K562 (cell line): ENCODE measurements around the gene PLCL1. TPM values are rescaled to one million over a fixed set of nuclear protein-coding genes. Genes with fewer than 3 reads are reported as not detected.

Experiments used
- ATAC-seq: fragments of 200-7000 bp; cut with Tn5 transposase; 3 replicates; pipeline ENCODE4 v1.9.1; 2020; ENCODE audit warnings: moderate library complexity
- BruUV-seq: library from RNA; stranded (reverse); fragments of 400-500 nt; replicated peaks from 2 replicates; lab custom pipeline; 2021; lab: Mats Ljungman, UMichigan
- CTCF ChIA-PET: fragments of 300-600 bp; formaldehyde crosslinking; extraction: SDS; loops from one replicate; lab custom pipeline; 2021; ENCODE audit warnings: low intra/inter-chr PET ratio; lab: Yijun Ruan, JAX
- POLR2A ChIA-PET: fragments of 300-600, 350-650 bp; sonication (Branson Sonifier 250); formaldehyde crosslinking; extraction: SDS; loops from one replicate; lab custom pipeline; 2021; ENCODE audit warnings: antibody characterized with exemption, inconsistent platforms; lab: Yijun Ruan, JAX
- DNase-seq, 4 experiments: peaks; one replicate each; pipeline versions ENCODE4 v3.0.0 to v3.0.0-alpha.2; 2011 to 2018; ENCODE audit warnings: low spot score in 3 of 4, mixed read lengths in 3 of 4; ENCODE audit errors: extremely low read depth in 1 of 4
- FAIRE-seq: peaks from 2 replicates; lab custom pipeline; 2011; peaks lifted over from hg19 to GRCh38; lab: Jason Lieb, UNC
- H2AFZ ChIP-seq: 2 replicates; pipeline ENCODE4 v1.6.0; 2011; ENCODE audit warnings: low read depth, low read length, control low read depth, inconsistent platforms
- H3K27ac ChIP-seq: fragments of 200-600 bp; 3 replicates; pipeline ENCODE4 v1.8.0; 2011; ENCODE audit warnings: low read depth, mild to moderate bottlenecking, control low read depth, inconsistent platforms, low read length, moderate library complexity, mixed read lengths; ENCODE audit errors: extremely low read depth
- H3K27me3 ChIP-seq, 2 experiments: fragments of 300-600 bp in 1 of 2; 2 replicates in 1 of 2; 3 replicates in 1 of 2; pipeline versions ENCODE4 v1.6.0 to v1.8.0; 2011; ENCODE audit warnings: inconsistent platforms in 2 of 2, low read length in 2 of 2, mild to moderate bottlenecking in 1 of 2, mixed read lengths in 1 of 2, moderate library complexity in 1 of 2; ENCODE audit not compliant: control insufficient read depth in 2 of 2, insufficient read depth in 2 of 2
- H3K36me3 ChIP-seq: fragments of 300-600 bp; 3 replicates; pipeline ENCODE4 v1.8.0; 2011; ENCODE audit warnings: mild to moderate bottlenecking, low read length, inconsistent platforms; ENCODE audit not compliant: control insufficient read depth, insufficient read depth
- H3K4me1 ChIP-seq, 2 experiments: fragments of 200-600 bp in 1 of 2; replicated peaks in 1 of 2; 2 replicates in 1 of 2; 3 replicates in 1 of 2; pipeline versions ENCODE4 v1.5.1 to v1.8.0; 2011; ENCODE audit warnings: inconsistent platforms in 2 of 2, low read length in 2 of 2, mild to moderate bottlenecking in 1 of 2, mixed read lengths in 1 of 2, moderate library complexity in 1 of 2; ENCODE audit not compliant: control insufficient read depth in 2 of 2, insufficient read depth in 2 of 2
- H3K4me2 ChIP-seq: 2 replicates; pipeline ENCODE4 v1.6.1; 2011; ENCODE audit warnings: low read length, control low read depth, inconsistent platforms, mixed read lengths; ENCODE audit not compliant: insufficient read depth
- H3K4me3 ChIP-seq: fragments of 200-600 bp; sonication (generic), shearing (Covaris generic); 2 replicates; pipeline ENCODE4 v1.5.1; 2016; ENCODE audit warnings: control low read depth, inconsistent platforms
- H3K79me2 ChIP-seq: fragments of 200-600 bp; 3 replicates; pipeline ENCODE4 v1.8.0; 2011; ENCODE audit warnings: low read length, inconsistent platforms; ENCODE audit not compliant: control insufficient read depth, insufficient read depth
- H3K9ac ChIP-seq, 2 experiments: 2 replicates each; pipeline versions ENCODE4 v1.6.0 to v1.6.1; 2011; ENCODE audit warnings: low read depth in 2 of 2, low read length in 2 of 2, control low read depth in 1 of 2, inconsistent platforms in 1 of 2, mild to moderate bottlenecking in 1 of 2, mixed read lengths in 1 of 2; ENCODE audit not compliant: insufficient read depth in 1 of 2
- H3K9me1 ChIP-seq: one replicate; pipeline ENCODE4 v1.6.0; 2011; ENCODE audit warnings: inconsistent platforms, mild to moderate bottlenecking, low read length, moderate library complexity; ENCODE audit not compliant: control insufficient read depth, insufficient read depth
- H3K9me3 ChIP-seq: replicated peaks from 2 replicates; pipeline ENCODE4 v1.5.1; 2011; ENCODE audit warnings: low read depth, low read length, inconsistent platforms; ENCODE audit not compliant: control insufficient read depth, insufficient read depth
- H4K20me1 ChIP-seq: replicated peaks from 2 replicates; pipeline ENCODE4 v1.6.1; 2011; ENCODE audit warnings: low read length, inconsistent platforms, mixed read lengths; ENCODE audit not compliant: control insufficient read depth, insufficient read depth
- FOSL1 ChIP-seq: fragments of 200-800 bp; sonication (Bioruptor generic); conservative IDR thresholded peaks from 2 replicates; pipeline ENCODE4 v1.6.1; 2016; ENCODE audit warnings: missing genetic modification characterization, missing compliant biosample characterization
- L3MBTL2 ChIP-seq: fragments of 450-650 bp; IDR thresholded peaks from 2 replicates; pipeline ENCODE4 v1.6.1; 2016; ENCODE audit warnings: mild to moderate bottlenecking, moderate library complexity
- RBM17 ChIP-seq: fragments of 200-400 bp; formaldehyde crosslinking; IDR thresholded peaks from 2 replicates; pipeline ENCODE4 v1.6.1; 2017; ENCODE audit warnings: low read depth, mild to moderate bottlenecking, low read length, borderline replicate concordance
- WGBS: fragments of 100-300 bp; shearing (Covaris generic); methylation state at CpG from one replicate; pipeline ENCODE4 v1.1.6; 2016; ENCODE audit warnings: low coverage, mixed read lengths; ENCODE audit not compliant: insufficient coverage; ENCODE audit errors: missing lambda C conversion rate; 5-methylcytosine and 5-hydroxymethylcytosine counted together
- in situ Hi-C: fragments of 300-500 bp; cut with MboI; formaldehyde crosslinking; loops from 4 replicates; pipeline ENCODE4 v1.15.0; 2018; ENCODE audit warnings: inconsistent platforms, mixed read lengths
- intact Hi-C: fragments of 100-400 bp; cut with micrococcal nuclease; formaldehyde crosslinking; loops from 2 replicates; pipeline ENCODE4 v1.14.2; 2022
- polyA plus RNA-seq, 8 experiments: library from polyadenylated mRNA; depleted of rRNA in 4 of 8; stranded (reverse) in 5 of 8; unstranded in 3 of 8; fragments of >200 nt; fragmentation: Nextera tagmentation in 2 of 8; fragmentation: Illumina TruSeq in 1 of 8; extraction: Ambion mirVana in 2 of 8; extraction: Trizol in 1 of 8; gene quantifications; 2 replicates each; pipeline versions ENCODE4 v1.2.1 to v1.2.3, GENCODE V29; 2011 to 2014; ENCODE audit warnings: inconsistent platforms in 1 of 8, missing spikeins in 1 of 8
- total RNA-seq, 7 experiments: library from RNA; depleted of rRNA in 6 of 7; stranded (reverse); fragments of >200 nt in 6 of 7; fragmentation: Illumina TruSeq in 2 of 7; extraction: Trizol in 2 of 7; gene quantifications; 2 replicates each; pipeline versions ENCODE4 v1.2.1 to v1.2.3, GENCODE V29; 2011 to 2021; ENCODE audit warnings: low replicate concordance in 1 of 7
- TF ChIP-seq, protein P1 (sequence below), 3 experiments: fragments of 200-800 bp in 1 of 3; sonication (Bioruptor generic) in 1 of 3; sonication (generic) in 1 of 3; formaldehyde crosslinking in 1 of 3; IDR thresholded peaks; 2 replicates each; pipeline versions ENCODE4 v1.6.1 to v1.8.0; 2016 to 2022; ENCODE audit warnings: mild to moderate bottlenecking in 2 of 3, missing compliant biosample characterization in 2 of 3, missing genetic modification characterization in 2 of 3, missing genetic modification reagents in 1 of 3
- TF ChIP-seq, protein P2 (sequence below): sonication (generic); IDR thresholded peaks from 2 replicates; pipeline ENCODE4 v1.6.1; 2016

The PLCL1 gene
- total and polyA plus RNA-seq, 9 of the 15 experiments (the other 6 are each of a cell fraction or from before 2014, with no cell fraction given): 2.0 to 17.7 (median 8.6) TPM

DNA sequence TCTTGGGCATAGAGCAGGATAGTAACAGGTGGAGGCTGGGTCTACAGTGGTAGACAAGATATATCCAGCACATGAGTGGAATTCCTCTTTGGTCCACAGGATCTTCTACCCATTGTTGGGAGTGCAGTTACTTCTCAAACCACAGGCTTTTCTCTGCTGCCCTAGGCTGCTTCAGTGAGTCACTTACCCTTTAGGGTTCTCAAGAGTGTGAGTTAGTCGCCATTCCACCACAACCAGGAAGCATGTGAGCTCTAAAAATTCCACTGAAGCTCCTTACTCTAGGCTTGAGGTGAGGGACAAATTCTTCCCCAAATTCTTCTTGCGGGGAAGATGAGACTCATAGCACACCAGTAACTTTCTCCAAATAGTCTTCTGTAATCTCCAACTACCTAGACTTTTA lies 189.4 kb downstream of the PLCL1 start:
- DNase-seq (peak in 1 of 4 experiments; percentile 35), FAIRE-seq (no peak), ATAC-seq (peak; percentile 16)
- Histone ChIP-seq H3K27ac (peak overlapping the region; percentile 33; the same call in 2 of the 3 replicates), H3K9me3 (peaks cover 6% of the 10 kb centered on the region; the same call in 1 of the 2 replicates), H3K4me2 (no peak overlapping the region), H3K27me3 (no peaks in the 10 kb centered on the region), H3K79me2 (peaks cover 69% of the 10 kb centered on the region), H3K9me1 (no peaks in the 10 kb centered on the region), H3K4me1 (peaks cover 22 to 54% of the 10 kb centered on the region in 2 experiments), H3K4me3 (no peak overlapping the region), H4K20me1 (no peaks in the 10 kb centered on the region), H3K9ac (no peak overlapping the region), H2AFZ (no peak overlapping the region), H3K36me3 (peaks cover 10% of the 10 kb centered on the region; the same call in 2 of the 3 replicates)
- POLR2A ChIA-PET: interaction anchor here (0.8 to 1.1 kb wide), 2 partner anchors 12 to 153 kb away, joined by 3 to 5 read pairs; no protein-coding TSS in a partner anchor
- in situ Hi-C loops (no loop called here), intact Hi-C loops (no loop called here)
- BruUV-seq: no TSS peak
- CTCF ChIA-PET: no interaction called here
- 50% methylated on average over 2 of the region's 2 CpGs for WGBS
- TF ChIP-seq RBM17: no peak
- TF ChIP-seq, protein P1, sequence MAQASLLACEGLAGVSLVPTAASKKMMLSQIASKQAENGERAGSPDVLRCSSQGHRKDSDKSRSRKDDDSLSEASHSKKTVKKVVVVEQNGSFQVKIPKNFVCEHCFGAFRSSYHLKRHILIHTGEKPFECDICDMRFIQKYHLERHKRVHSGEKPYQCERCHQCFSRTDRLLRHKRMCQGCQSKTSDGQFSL (CRISPR knock-in tag; IDR thresholded peaks at IDR 0.05): no peak
- TF ChIP-seq, protein P1 (tag; IDR thresholded peaks at IDR 0.05): no peak
- 0 out of 2 replicates have a peak, but pooled peaks have one; percentile 15 for TF ChIP-seq FOSL1 (tag)
- TF ChIP-seq, protein P2, sequence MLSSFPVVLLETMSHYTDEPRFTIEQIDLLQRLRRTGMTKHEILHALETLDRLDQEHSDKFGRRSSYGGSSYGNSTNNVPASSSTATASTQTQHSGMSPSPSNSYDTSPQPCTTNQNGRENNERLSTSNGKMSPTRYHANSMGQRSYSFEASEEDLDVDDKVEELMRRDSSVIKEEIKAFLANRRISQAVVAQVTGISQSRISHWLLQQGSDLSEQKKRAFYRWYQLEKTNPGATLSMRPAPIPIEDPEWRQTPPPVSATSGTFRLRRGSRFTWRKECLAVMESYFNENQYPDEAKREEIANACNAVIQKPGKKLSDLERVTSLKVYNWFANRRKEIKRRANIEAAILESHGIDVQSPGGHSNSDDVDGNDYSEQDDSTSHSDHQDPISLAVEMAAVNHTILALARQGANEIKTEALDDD: peak; percentile 53; the same call in 1 of the 2 replicates
- peak; percentile 64 for TF ChIP-seq L3MBTL2
